IgD-negative memory B cell (primary cell): Measurements from ENCODE around the gene PSKH1. TPM values are rescaled to one million over a fixed set of nuclear protein-coding genes. Genes with fewer than 3 reads are reported as not detected.

Experiments
- H3K27ac Mint-ChIP-seq, 3 donors: one replicate each; pipeline ENCODE4 v1.8.0; 2020 to 2022; ENCODE audit warnings: mild to moderate bottlenecking in 3 of 3, mixed read lengths in 3 of 3, moderate library complexity in 1 of 3
- H3K27me3 Mint-ChIP-seq: one replicate; pipeline ENCODE4 v1.8.0; 2021; ENCODE audit warnings: mixed read lengths
- H3K36me3 Mint-ChIP-seq: one replicate; pipeline ENCODE4 v1.8.0; 2020; ENCODE audit warnings: mild to moderate bottlenecking, mixed read lengths
- H3K4me1 Mint-ChIP-seq, 3 donors: one replicate each; pipeline ENCODE4 v1.8.0; 2020 to 2022; ENCODE audit warnings: mixed read lengths in 3 of 3, mild to moderate bottlenecking in 1 of 3
- H3K4me3 Mint-ChIP-seq, 4 donors: one replicate each; pipeline ENCODE4 v1.8.0; 2020 to 2022; ENCODE audit warnings: mild to moderate bottlenecking in 4 of 4, mixed read lengths in 4 of 4, moderate library complexity in 3 of 4
- H3K9me3 Mint-ChIP-seq, 3 donors: one replicate each; pipeline ENCODE4 v1.8.0; 2020 to 2021; ENCODE audit warnings: mixed read lengths in 3 of 3, mild to moderate bottlenecking in 1 of 3
- polyA plus RNA-seq: library from polyadenylated mRNA; unstranded; fragments of 300-500 nt; fragmentation: Illumina TruSeq; gene quantifications from one replicate; pipeline ENCODE4 v1.2.3, GENCODE V29; 2021

PSKH1 gene
- polyA plus RNA-seq, 1 donor from 2014 or later = 22.4 TPM

GRCh38 chr16:67943256-67943618 is 50.2 kb downstream of the PSKH1 start:
- H3K36me3 Mint-ChIP-seq = peaks cover 2% of the 10 kb centered on the region
- H3K4me1 Mint-ChIP-seq = peaks cover 6 to 13% (median 12%) of the 10 kb centered on the region in 3 donors
- no peak overlapping the region for H3K4me3 Mint-ChIP-seq
- no peaks in the 10 kb centered on the region for H3K27me3 Mint-ChIP-seq
- no peaks in the 10 kb centered on the region for H3K9me3 Mint-ChIP-seq
- H3K27ac Mint-ChIP-seq = no peak overlapping the region

DNA sequence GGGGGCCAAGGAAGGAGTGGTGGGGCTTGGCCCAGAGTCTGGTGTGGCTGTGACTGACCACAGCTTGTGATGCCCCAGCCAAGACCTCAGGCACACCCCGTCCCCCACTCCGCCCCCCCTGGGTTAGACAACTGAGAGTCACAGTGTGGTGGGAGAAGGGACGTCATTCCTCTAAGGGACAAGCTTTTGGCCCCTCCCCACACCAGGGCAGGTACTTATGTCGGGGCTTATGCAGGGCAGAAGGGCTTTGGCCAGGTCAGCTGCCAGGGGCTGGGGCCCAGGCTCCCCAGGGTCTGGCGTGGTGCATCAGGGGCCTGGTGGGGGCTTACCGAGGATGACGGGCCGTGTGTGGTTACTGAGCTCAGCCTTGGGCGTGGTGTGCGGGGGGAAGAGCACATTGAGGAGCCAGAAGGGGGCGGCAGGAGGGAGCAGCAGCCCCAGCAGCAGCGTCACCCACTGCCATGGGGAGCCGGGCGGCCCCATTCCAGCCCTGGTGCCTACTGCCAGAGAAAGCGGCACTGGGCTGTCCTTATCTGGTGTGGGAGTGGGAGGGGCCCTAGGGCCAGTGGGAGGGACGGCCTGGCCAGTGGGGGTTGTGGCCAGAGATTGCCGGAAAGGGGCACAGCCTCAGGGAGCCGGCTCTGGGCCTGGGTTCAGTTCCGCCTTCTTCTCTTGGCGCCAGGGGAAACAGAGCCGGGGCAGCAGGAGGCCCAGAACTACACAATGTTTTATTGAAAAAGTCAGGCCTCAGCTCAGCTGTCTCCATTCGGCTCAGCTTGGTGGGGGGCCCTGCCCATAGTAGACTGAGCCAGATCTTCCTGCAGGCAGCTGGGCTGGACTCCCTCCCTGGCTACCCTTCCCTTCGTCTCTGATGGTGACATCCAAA is 50.8 kb downstream of the PSKH1 start, which contains the start of gene LCAT:
Gene LCAT (minus strand): TSS at position 502 of the 886 bp plus-strand sequence. CDS start 19 bp downstream, at position 483.
- Mint-ChIP-seq H3K27ac (no peak within 1 kb of the TSS), H3K4me3 (no peak within 1 kb of the TSS), H3K27me3 (no peaks in the 10 kb centered on the region), H3K36me3 (peaks cover 2% of the 10 kb centered on the region), H3K9me3 (no peaks in the 10 kb centered on the region), H3K4me1 (peaks cover 6 to 13% (median 12%) of the 10 kb centered on the region in 3 donors)

GRCh38 chr16:67944690-67945391 is 51.8 kb downstream of the PSKH1 start:
- peaks cover 5 to 11% (median 11%) of the 10 kb centered on the region in 3 donors for H3K4me1 Mint-ChIP-seq
- H3K27ac Mint-ChIP-seq = no peak overlapping the region
- H3K36me3 Mint-ChIP-seq = peaks cover 2% of the 10 kb centered on the region
- H3K4me3 Mint-ChIP-seq = no peak overlapping the region
- H3K9me3 Mint-ChIP-seq = no peaks in the 10 kb centered on the region
- no peaks in the 10 kb centered on the region for H3K27me3 Mint-ChIP-seq

- Mint-ChIP-seq H3K4me3 (no peak overlapping the region), H3K27me3 (no peaks in the 10 kb centered on the region), H3K4me1 (peaks cover 0 to 6% (median 5%) of the 10 kb centered on the region in 3 donors), H3K9me3 (no peaks in the 10 kb centered on the region), H3K27ac (no peak overlapping the region), H3K36me3 (peaks cover 2% of the 10 kb centered on the region)
Measured at GRCh38 chr16:67945392-67945933, 52.4 kb downstream of the PSKH1 start.

DNA sequence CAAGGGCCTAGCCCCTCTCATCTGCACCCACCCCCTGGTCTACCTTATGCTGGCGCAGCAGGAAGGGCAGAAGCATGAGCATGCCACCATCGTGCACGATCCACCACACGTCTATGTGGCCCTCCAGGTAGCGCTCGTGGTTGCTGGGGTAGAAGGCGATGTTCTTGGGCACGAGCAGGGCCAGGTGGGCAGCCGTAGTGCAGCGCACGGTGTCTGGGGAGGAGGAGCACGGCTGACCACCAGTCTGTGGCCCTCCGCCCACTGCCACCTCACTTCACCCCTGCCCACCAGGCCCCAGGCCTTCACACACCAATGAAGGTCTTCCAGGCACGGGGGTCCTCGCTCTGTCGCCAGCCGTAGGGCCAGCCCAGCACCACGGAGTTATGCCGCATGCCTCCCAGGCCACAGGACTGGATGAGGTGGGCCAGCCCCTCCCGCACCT is 53.1 kb downstream of the PSKH1 start:
- Mint-ChIP-seq H3K27ac (no peak overlapping the region), H3K36me3 (peaks cover 2% of the 10 kb centered on the region), H3K4me1 (peaks cover 0 to 6% (median 4%) of the 10 kb centered on the region in 3 donors), H3K27me3 (no peaks in the 10 kb centered on the region), H3K9me3 (no peaks in the 10 kb centered on the region), H3K4me3 (no peak overlapping the region)

- no peak overlapping the region for H3K4me3 Mint-ChIP-seq
- peaks cover 0 to 3% (median 2%) of the 10 kb centered on the region in 3 donors for H3K4me1 Mint-ChIP-seq
- no peaks in the 10 kb centered on the region for H3K27me3 Mint-ChIP-seq
- H3K27ac Mint-ChIP-seq = no peak overlapping the region
- no peaks in the 10 kb centered on the region for H3K9me3 Mint-ChIP-seq
- peaks cover 2% of the 10 kb centered on the region for H3K36me3 Mint-ChIP-seq
Measured at GRCh38 chr16:67946966-67947558, 54.0 kb downstream of the PSKH1 start.

- H3K36me3 Mint-ChIP-seq = no peaks in the 10 kb centered on the region
- no peaks in the 10 kb centered on the region for H3K27me3 Mint-ChIP-seq
- H3K4me3 Mint-ChIP-seq = no peak overlapping the region
- H3K27ac Mint-ChIP-seq = no peak overlapping the region
- H3K9me3 Mint-ChIP-seq = no peaks in the 10 kb centered on the region
- peaks cover 0 to 3% (median 0%) of the 10 kb centered on the region in 3 donors for H3K4me1 Mint-ChIP-seq
Measured at GRCh38 chr16:67948015-67948414, 55.0 kb downstream of the PSKH1 start.

- peaks cover 0 to 3% (median 0%) of the 10 kb centered on the region in 3 donors for H3K4me1 Mint-ChIP-seq
- no peaks in the 10 kb centered on the region for H3K9me3 Mint-ChIP-seq
- H3K4me3 Mint-ChIP-seq = no peak overlapping the region
- H3K36me3 Mint-ChIP-seq = no peaks in the 10 kb centered on the region
- no peaks in the 10 kb centered on the region for H3K27me3 Mint-ChIP-seq
- no peak overlapping the region for H3K27ac Mint-ChIP-seq
Measured at GRCh38 chr16:67949645-67950044, 56.6 kb downstream of the PSKH1 start.

- H3K4me3 Mint-ChIP-seq = peak overlapping the region in 1 of 4 donors; percentile 17
- no peaks in the 10 kb centered on the region for H3K36me3 Mint-ChIP-seq
- no peaks in the 10 kb centered on the region for H3K27me3 Mint-ChIP-seq
- H3K9me3 Mint-ChIP-seq = no peaks in the 10 kb centered on the region
- H3K4me1 Mint-ChIP-seq = peaks cover 0 to 3% (median 0%) of the 10 kb centered on the region in 3 donors
- no peak overlapping the region for H3K27ac Mint-ChIP-seq
Measured at GRCh38 chr16:67950335-67950843, 57.3 kb downstream of the PSKH1 start.

GRCh38 chr16:67951485-67951884 is 58.4 kb downstream of the PSKH1 start:
- H3K27me3 Mint-ChIP-seq = no peaks in the 10 kb centered on the region
- H3K4me1 Mint-ChIP-seq = peaks cover 0 to 3% (median 0%) of the 10 kb centered on the region in 3 donors
- H3K9me3 Mint-ChIP-seq = no peaks in the 10 kb centered on the region
- no peaks in the 10 kb centered on the region for H3K36me3 Mint-ChIP-seq
- H3K4me3 Mint-ChIP-seq = no peak overlapping the region
- no peak overlapping the region for H3K27ac Mint-ChIP-seq

GRCh38 chr16:67953641-67954375 is 60.8 kb downstream of the PSKH1 start:
- Mint-ChIP-seq H3K4me3 (no peak overlapping the region), H3K9me3 (no peaks in the 10 kb centered on the region), H3K4me1 (peaks cover 0 to 3% (median 0%) of the 10 kb centered on the region in 3 donors), H3K36me3 (no peaks in the 10 kb centered on the region), H3K27me3 (no peaks in the 10 kb centered on the region), H3K27ac (no peak overlapping the region)

DNA sequence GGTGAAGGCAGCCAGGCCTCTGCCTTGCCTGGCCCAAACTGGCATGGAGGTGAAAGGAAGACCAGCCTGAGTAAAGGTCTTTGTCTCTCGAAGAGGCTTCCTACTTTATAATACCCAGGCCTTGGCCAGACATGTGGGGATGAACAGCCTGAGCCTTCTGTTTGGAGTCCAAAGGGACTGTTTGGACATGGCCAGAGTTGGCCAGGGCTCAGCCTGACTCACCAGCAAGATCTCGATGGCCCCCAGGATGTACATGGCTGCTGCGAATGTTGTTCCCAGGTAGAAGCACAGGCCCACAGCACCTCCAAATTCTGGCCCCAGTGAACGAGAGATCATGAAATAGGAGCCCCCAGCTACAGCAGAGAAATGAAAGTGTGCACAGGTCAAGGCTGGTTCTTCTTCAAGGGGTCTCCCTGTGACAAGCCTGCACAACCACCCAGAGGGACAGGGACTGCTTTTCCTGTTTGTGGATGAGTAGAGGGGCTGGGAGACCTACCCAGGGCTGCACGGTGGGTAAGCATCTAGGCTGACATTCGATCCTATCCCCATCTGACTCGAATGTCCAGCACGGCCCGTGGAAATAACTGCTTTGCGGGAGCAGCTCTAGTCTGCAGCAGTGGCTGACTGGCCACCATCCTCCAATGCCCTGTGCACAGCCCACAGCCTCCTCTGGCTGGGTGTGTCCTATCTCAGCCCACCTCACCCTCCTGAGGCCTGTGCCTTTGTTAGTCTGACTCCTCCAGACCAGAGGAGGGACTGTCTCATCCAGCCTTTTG is 61.6 kb downstream of the PSKH1 start:
- H3K27ac Mint-ChIP-seq = peak overlapping the region in 1 of 3 donors; percentile 17
- H3K4me3 Mint-ChIP-seq = peak overlapping the region in 1 of 4 donors; percentile 54

DNA sequence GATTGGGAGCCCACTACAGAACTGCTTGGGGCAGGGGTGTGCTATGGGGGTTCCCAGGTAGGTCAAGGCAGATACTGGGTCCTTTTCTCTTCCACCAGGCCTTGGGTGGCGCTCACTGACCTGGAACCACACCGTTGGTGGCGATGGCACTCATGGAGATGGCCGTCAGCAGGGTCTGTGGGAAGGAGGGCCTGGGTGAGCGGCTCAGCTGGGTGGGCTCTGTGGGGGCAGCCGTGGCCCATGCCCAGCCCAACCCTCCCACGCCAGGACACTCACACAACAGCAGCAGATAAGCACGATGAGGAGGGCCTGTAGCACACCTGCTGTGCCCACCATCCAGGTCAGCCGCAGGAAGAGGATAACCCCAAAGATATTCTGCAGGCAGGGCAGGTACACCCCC is 64.6 kb downstream of the PSKH1 start:
- no peak overlapping the region for H3K27ac Mint-ChIP-seq
- no peak overlapping the region for H3K4me3 Mint-ChIP-seq
- no peaks in the 10 kb centered on the region for H3K4me1 Mint-ChIP-seq
- peaks cover 3% of the 10 kb centered on the region for H3K36me3 Mint-ChIP-seq
- H3K27me3 Mint-ChIP-seq = no peaks in the 10 kb centered on the region
- H3K9me3 Mint-ChIP-seq = no peaks in the 10 kb centered on the region

More for the DNA sequence above, 61.6 kb downstream of the PSKH1 start:
- Mint-ChIP-seq H3K9me3 (no peaks in the 10 kb centered on the region), H3K36me3 (no peaks in the 10 kb centered on the region), H3K27me3 (no peaks in the 10 kb centered on the region), H3K4me1 (peaks cover 0 to 3% (median 0%) of the 10 kb centered on the region in 3 donors)
